Caco-2 (cell line): ENCODE data around the gene DIAPH3. TPM values are rescaled to one million over a fixed set of nuclear protein-coding genes. Genes with fewer than 3 reads are reported as not detected.

Experiments
- BruUV-seq: library from RNA; stranded (reverse); fragments of 400-500 nt; replicated peaks from 2 replicates; lab custom pipeline; 2021; lab: Mats Ljungman, UMichigan
- CTCF ChIA-PET: fragments of 300-600 bp; sonication (Branson Sonifier 250); formaldehyde crosslinking; loops from one replicate; lab custom pipeline; 2022; ENCODE audit warnings: antibody characterized with exemption; lab: Charles Lee
- POLR2A ChIA-PET: fragments of 300-600 bp; sonication (Branson Sonifier 250); formaldehyde crosslinking; loops from one replicate; lab custom pipeline; 2022; ENCODE audit warnings: antibody characterized with exemption; lab: Charles Lee
- DNase-seq, 2 experiments: peaks; one replicate each; pipeline versions ENCODE4 v3.0.0 to v3.0.0-alpha.2; 2020 to 2022
- H3K27me3 ChIP-seq: replicated peaks from 2 replicates; pipeline ENCODE4 v1.6.0; 2011; ENCODE audit warnings: low read length; ENCODE audit not compliant: control insufficient read depth, insufficient read depth
- H3K36me3 ChIP-seq: 2 replicates; pipeline ENCODE4 v1.5.1; 2011; ENCODE audit warnings: low read length; ENCODE audit not compliant: control insufficient read depth, insufficient read depth
- H3K4me1 ChIP-seq: fragments of 250-450 bp; sonication (Bioruptor Pico); 2 replicates; pipeline ENCODE4 v1.5.1; 2020; ENCODE audit warnings: mild to moderate bottlenecking
- H3K4me3 ChIP-seq: 2 replicates; pipeline ENCODE4 v1.5.1; 2011; ENCODE audit warnings: low read depth, mild to moderate bottlenecking, control low read depth, low read length
- H3K9me3 ChIP-seq: fragments of 250-450 bp; sonication (Bioruptor Pico); 2 replicates; pipeline ENCODE4 v1.5.1; 2020; ENCODE audit warnings: mild to moderate bottlenecking, moderate library complexity
- H3K27ac Mint-ChIP-seq: one replicate; pipeline ENCODE4 v1.8.0; 2022; ENCODE audit warnings: mixed read lengths; ENCODE audit not compliant: unreplicated experiment
- H3K27me3 Mint-ChIP-seq: one replicate; pipeline ENCODE4 v1.8.0; 2022; ENCODE audit warnings: mixed read lengths; ENCODE audit not compliant: insufficient read depth, unreplicated experiment
- H3K36me3 Mint-ChIP-seq: one replicate; pipeline ENCODE4 v1.8.0; 2022; ENCODE audit warnings: mild to moderate bottlenecking, mixed read lengths; ENCODE audit not compliant: insufficient read depth, unreplicated experiment
- H3K4me1 Mint-ChIP-seq: one replicate; pipeline ENCODE4 v1.8.0; 2022; ENCODE audit warnings: low read depth, mixed read lengths; ENCODE audit not compliant: unreplicated experiment
- H3K4me3 Mint-ChIP-seq: one replicate; pipeline ENCODE4 v1.8.0; 2022; ENCODE audit warnings: mild to moderate bottlenecking, moderate library complexity, mixed read lengths; ENCODE audit not compliant: unreplicated experiment
- H3K9me3 Mint-ChIP-seq: one replicate; pipeline ENCODE4 v1.8.0; 2022; ENCODE audit warnings: mixed read lengths; ENCODE audit not compliant: unreplicated experiment
- intact Hi-C: fragments of 100-400 bp; cut with micrococcal nuclease; formaldehyde crosslinking; loops from one replicate; pipeline ENCODE4 v1.10.0; 2022; ENCODE audit not compliant: unreplicated experiment
- total RNA-seq: library from RNA; stranded (reverse); gene quantifications from 2 replicates; pipeline ENCODE4 v1.2.3, GENCODE V29; 2022
- TF ChIP-seq, protein P1 (sequence below), 2 experiments: fragments of 200-600 bp in 1 of 2; IDR thresholded peaks; 1 replicate in 1 of 2; 2 replicates in 1 of 2; pipeline versions ENCODE4 v1.5.1 to v1.8.0; 2011 to 2022; ENCODE audit warnings: antibody characterized with exemption in 1 of 2, control low read depth in 1 of 2, inconsistent platforms in 1 of 2, low read depth in 1 of 2, low read length in 1 of 2, mild to moderate bottlenecking in 1 of 2, moderate library complexity in 1 of 2; ENCODE audit not compliant: insufficient read depth in 1 of 2, severe bottlenecking in 1 of 2, unreplicated experiment in 1 of 2

Gene DIAPH3
- total RNA-seq, 1 experiment from 2014 or later = 60.6 TPM

DNA sequence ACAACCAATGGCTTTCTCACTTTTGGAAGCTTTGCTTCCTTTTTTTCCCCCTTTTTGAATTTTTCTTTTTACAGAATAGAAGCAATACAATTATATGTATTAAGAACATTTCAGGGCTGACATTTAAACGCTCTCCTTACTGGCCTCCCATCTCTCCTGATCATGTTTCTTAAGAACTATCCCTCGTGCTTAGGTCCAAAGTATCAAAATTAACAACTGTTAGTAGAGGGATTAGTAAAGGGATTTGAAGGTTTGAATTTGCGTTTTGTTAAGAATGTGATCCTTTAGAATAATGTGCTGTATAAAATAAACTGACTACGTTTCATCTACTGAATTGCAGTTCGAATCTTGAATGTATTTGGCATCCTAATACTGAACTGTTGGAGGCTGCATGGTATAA is 424.8 kb downstream of the DIAPH3 start:
- Histone ChIP-seq H3K36me3 (no peaks in the 10 kb centered on the region), H3K4me3 (no peak overlapping the region), H3K4me1 (no peaks in the 10 kb centered on the region), H3K9me3 (no peaks in the 10 kb centered on the region), H3K27me3 (no peaks in the 10 kb centered on the region)
- H3K4me1 Mint-ChIP-seq = peaks cover 13% of the 10 kb centered on the region
- POLR2A ChIA-PET = no interaction called here
- no peak for DNase-seq
- intact Hi-C loops = no loop called here
- H3K27ac Mint-ChIP-seq = no peak overlapping the region
- H3K4me3 Mint-ChIP-seq = no peak overlapping the region
- CTCF ChIA-PET = no interaction called here
- H3K9me3 Mint-ChIP-seq = peaks cover 28% of the 10 kb centered on the region
- H3K36me3 Mint-ChIP-seq = peaks cover 27% of the 10 kb centered on the region
- no TSS peak for BruUV-seq
- TF ChIP-seq, protein P1, sequence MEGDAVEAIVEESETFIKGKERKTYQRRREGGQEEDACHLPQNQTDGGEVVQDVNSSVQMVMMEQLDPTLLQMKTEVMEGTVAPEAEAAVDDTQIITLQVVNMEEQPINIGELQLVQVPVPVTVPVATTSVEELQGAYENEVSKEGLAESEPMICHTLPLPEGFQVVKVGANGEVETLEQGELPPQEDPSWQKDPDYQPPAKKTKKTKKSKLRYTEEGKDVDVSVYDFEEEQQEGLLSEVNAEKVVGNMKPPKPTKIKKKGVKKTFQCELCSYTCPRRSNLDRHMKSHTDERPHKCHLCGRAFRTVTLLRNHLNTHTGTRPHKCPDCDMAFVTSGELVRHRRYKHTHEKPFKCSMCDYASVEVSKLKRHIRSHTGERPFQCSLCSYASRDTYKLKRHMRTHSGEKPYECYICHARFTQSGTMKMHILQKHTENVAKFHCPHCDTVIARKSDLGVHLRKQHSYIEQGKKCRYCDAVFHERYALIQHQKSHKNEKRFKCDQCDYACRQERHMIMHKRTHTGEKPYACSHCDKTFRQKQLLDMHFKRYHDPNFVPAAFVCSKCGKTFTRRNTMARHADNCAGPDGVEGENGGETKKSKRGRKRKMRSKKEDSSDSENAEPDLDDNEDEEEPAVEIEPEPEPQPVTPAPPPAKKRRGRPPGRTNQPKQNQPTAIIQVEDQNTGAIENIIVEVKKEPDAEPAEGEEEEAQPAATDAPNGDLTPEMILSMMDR (IDR thresholded peaks at IDR 0.05; ENCODE audit: insufficient read depth in 1 of 2, low read depth in 1 of 2, low read length in 1 of 2, severe bottlenecking in 1 of 2, unreplicated experiment in 1 of 2) = no peak
- H3K27me3 Mint-ChIP-seq = no peaks in the 10 kb centered on the region

DNA sequence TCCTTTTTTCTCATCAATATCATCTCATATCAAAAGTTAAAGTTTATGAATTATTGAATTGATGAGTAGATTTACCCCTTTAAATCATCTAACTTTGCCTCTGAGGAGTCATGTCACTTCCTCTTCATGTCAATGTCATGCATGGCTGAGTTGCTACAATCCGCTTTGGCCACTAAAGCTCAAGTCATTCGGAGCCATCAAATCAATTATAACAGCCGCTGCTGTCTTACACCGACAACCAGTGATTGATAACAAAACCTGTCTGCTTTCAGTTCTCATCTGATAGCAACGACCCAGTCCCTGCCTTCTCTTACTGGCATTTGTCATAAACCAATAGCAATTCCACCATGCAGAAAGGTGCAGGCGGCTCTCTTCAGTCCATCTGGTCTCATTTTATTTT is 429.3 kb downstream of the DIAPH3 start:
- DNase-seq = no peak
- H3K4me3 Mint-ChIP-seq = no peak overlapping the region
- Histone ChIP-seq H3K27me3 (no peaks in the 10 kb centered on the region), H3K36me3 (no peaks in the 10 kb centered on the region), H3K9me3 (no peaks in the 10 kb centered on the region), H3K4me3 (no peak overlapping the region), H3K4me1 (peaks cover 9% of the 10 kb centered on the region; the same call in 1 of the 2 replicates)
- ChIA-PET POLR2A (no interaction called here), CTCF (no interaction called here)
- H3K27me3 Mint-ChIP-seq = no peaks in the 10 kb centered on the region
- peaks cover 19% of the 10 kb centered on the region for H3K4me1 Mint-ChIP-seq
- peaks cover 14% of the 10 kb centered on the region for H3K36me3 Mint-ChIP-seq
- intact Hi-C loops = no loop called here
- BruUV-seq = no TSS peak
- H3K9me3 Mint-ChIP-seq = peaks cover 10% of the 10 kb centered on the region
- TF ChIP-seq, protein P1 (IDR thresholded peaks at IDR 0.05; ENCODE audit: insufficient read depth in 1 of 2, low read depth in 1 of 2, low read length in 1 of 2, severe bottlenecking in 1 of 2, unreplicated experiment in 1 of 2) = no peak
- no peak overlapping the region for H3K27ac Mint-ChIP-seq

GRCh38 chr13:59733744-59734143 is 430.0 kb downstream of the DIAPH3 start:
- POLR2A ChIA-PET = no interaction called here

More at GRCh38 chr13:59733744-59734143, 430.0 kb downstream of the DIAPH3 start:
- CTCF ChIA-PET = no interaction called here
- H3K27me3 Mint-ChIP-seq = no peaks in the 10 kb centered on the region
- no TSS peak for BruUV-seq
- H3K27me3 ChIP-seq = no peaks in the 10 kb centered on the region
- no peak overlapping the region for H3K4me3 ChIP-seq
- peaks cover 19% of the 10 kb centered on the region for H3K4me1 Mint-ChIP-seq
- no peak for DNase-seq
- no peak overlapping the region for H3K27ac Mint-ChIP-seq
- H3K4me3 Mint-ChIP-seq = no peak overlapping the region
- peaks cover 10% of the 10 kb centered on the region for H3K9me3 Mint-ChIP-seq
- intact Hi-C loops = no loop called here
- no peaks in the 10 kb centered on the region for H3K9me3 ChIP-seq
- no peaks in the 10 kb centered on the region for H3K36me3 ChIP-seq
- H3K4me1 ChIP-seq = peaks cover 15% of the 10 kb centered on the region
- TF ChIP-seq, protein P1 (IDR thresholded peaks at IDR 0.05; ENCODE audit: insufficient read depth in 1 of 2, low read depth in 1 of 2, low read length in 1 of 2, severe bottlenecking in 1 of 2, unreplicated experiment in 1 of 2) = no peak
- peaks cover 14% of the 10 kb centered on the region for H3K36me3 Mint-ChIP-seq
